Stimulated activated CD8-positive, alpha-beta memory T cell treated with anti-CD3 and anti-CD28 coated beads, Interleukin-7, amount 100 ng/mL, for 4 hours (primary cell): ENCODE results near the gene MAPK1.
"Not testable (repeated sequence)": the region's sequence is repeated elsewhere in the genome, so short reads cannot be mapped to it uniquely, and the experiment has no call there.

ENCODE experiments used
- DNase-seq, 2 donors: peaks; one replicate each; pipeline ENCODE4 v3.0.0-alpha.2; 2020; ENCODE audit warnings: low read depth in 2 of 2

MAPK1 gene

GRCh38 chr22:21881841-21882753 is 14.7 kb upstream of the MAPK1 start:
- no peak for DNase-seq

- no peak for DNase-seq
These were observed 9.2 kb upstream of the MAPK1 start for GRCh38 chr22:21876486-21877176.

GRCh38 chr22:21874953-21875352 is 7.5 kb upstream of the MAPK1 start:
- not testable (repeated sequence) for DNase-seq

- no peak for DNase-seq
These were observed 6.2 kb upstream of the MAPK1 start for GRCh38 chr22:21873619-21874018.

GRCh38 chr22:21872741-21873140 is 5.3 kb upstream of the MAPK1 start:
- DNase-seq = not testable (repeated sequence)

- DNase-seq = no peak
These were observed 1.2 kb upstream of the MAPK1 start for GRCh38 chr22:21868651-21869050.

- peak in 1 of 2 donors; percentile 3 for DNase-seq
These were observed 465 bp downstream of the MAPK1 start for GRCh38 chr22:21866833-21867527.

GRCh38 chr22:21865041-21865440 is 2.4 kb downstream of the MAPK1 start:
- no peak for DNase-seq

GRCh38 chr22:21862386-21863245 is 4.8 kb downstream of the MAPK1 start:
- no peak for DNase-seq

GRCh38 chr22:21861851-21862250 is 5.6 kb downstream of the MAPK1 start:
- no peak for DNase-seq

- DNase-seq = no peak
These were observed 6.1 kb downstream of the MAPK1 start for GRCh38 chr22:21861264-21861848.

- no peak for DNase-seq
These were observed 6.9 kb downstream of the MAPK1 start for GRCh38 chr22:21860491-21861039.

GRCh38 chr22:21858025-21858764 is 9.2 kb downstream of the MAPK1 start:
- DNase-seq = no peak

- no peak for DNase-seq
These were observed 9.9 kb downstream of the MAPK1 start for GRCh38 chr22:21857481-21857914.

GRCh38 chr22:21856868-21857267 is 10.6 kb downstream of the MAPK1 start:
- DNase-seq = no peak

- DNase-seq = no peak
These were observed 11.2 kb downstream of the MAPK1 start for GRCh38 chr22:21856197-21856596.

- no peak for DNase-seq
These were observed 11.8 kb downstream of the MAPK1 start for GRCh38 chr22:21855676-21856075.

GRCh38 chr22:21850660-21851059 is 16.8 kb downstream of the MAPK1 start:
- no peak for DNase-seq

GRCh38 chr22:21849489-21849888 is 18.0 kb downstream of the MAPK1 start:
- DNase-seq = no peak

- DNase-seq = not testable (repeated sequence)
These were observed 19.4 kb downstream of the MAPK1 start for GRCh38 chr22:21848057-21848456.
